Astrocyte (in vitro differentiated cells and primary cell): ENCODE data around the gene SLC1A7. TPM values are rescaled to one million over a fixed set of nuclear protein-coding genes. Genes with fewer than 3 reads are reported as not detected.

Experiments used
- DNase-seq: peaks from one replicate; pipeline ENCODE4 v3.0.0-alpha.2; 2010; ENCODE audit warnings: low read depth
- FAIRE-seq: peaks from 2 replicates; lab custom pipeline; 2011; peaks lifted over from hg19 to GRCh38; lab: Jason Lieb, UNC
- H2AFZ ChIP-seq: 2 replicates; pipeline ENCODE4 v1.6.0; 2012; ENCODE audit warnings: low read depth, low read length, inconsistent platforms
- H3K27ac ChIP-seq: 2 replicates; pipeline ENCODE4 v1.5.1; 2011; ENCODE audit warnings: low read depth, low read length, inconsistent platforms
- H3K27me3 ChIP-seq: 2 replicates; pipeline ENCODE4 v1.6.0; 2011; ENCODE audit warnings: low read length, inconsistent platforms; ENCODE audit not compliant: insufficient read depth
- H3K36me3 ChIP-seq: 2 replicates; pipeline ENCODE4 v1.5.1; 2011; ENCODE audit warnings: low read length, inconsistent platforms; ENCODE audit not compliant: insufficient read depth
- H3K4me1 ChIP-seq: 2 replicates; pipeline ENCODE4 v1.5.1; 2011; ENCODE audit warnings: low read length, inconsistent platforms; ENCODE audit not compliant: insufficient read depth
- H3K4me2 ChIP-seq: 2 replicates; pipeline ENCODE4 v1.6.0; 2012; ENCODE audit warnings: low read length, inconsistent platforms
- H3K4me3 ChIP-seq: 2 replicates; pipeline ENCODE4 v1.5.1; 2011; ENCODE audit warnings: low read depth, mild to moderate bottlenecking, low read length, inconsistent platforms; ENCODE audit not compliant: insufficient read depth
- H3K79me2 ChIP-seq: 2 replicates; pipeline ENCODE4 v1.6.0; 2012; ENCODE audit warnings: mild to moderate bottlenecking, low read length, inconsistent platforms; ENCODE audit not compliant: insufficient read depth
- H3K9ac ChIP-seq: 2 replicates; pipeline ENCODE4 v1.6.0; 2012; ENCODE audit warnings: mild to moderate bottlenecking, low read length, inconsistent platforms
- H3K9me3 ChIP-seq: 2 replicates; pipeline ENCODE4 v1.5.1; 2012; ENCODE audit warnings: low read depth, mild to moderate bottlenecking, low read length, inconsistent platforms; ENCODE audit not compliant: insufficient read depth
- H4K20me1 ChIP-seq: 2 replicates; pipeline ENCODE4 v1.6.0; 2012; ENCODE audit warnings: low read length, inconsistent platforms; ENCODE audit not compliant: insufficient read depth
- H3K27ac Mint-ChIP-seq: one replicate; pipeline ENCODE4 v1.8.0; 2021; ENCODE audit warnings: mild to moderate bottlenecking, mixed read lengths; ENCODE audit not compliant: unreplicated experiment
- H3K27me3 Mint-ChIP-seq: one replicate; pipeline ENCODE4 v1.8.0; 2021; ENCODE audit warnings: low read depth, mixed read lengths; ENCODE audit not compliant: unreplicated experiment
- H3K36me3 Mint-ChIP-seq: one replicate; pipeline ENCODE4 v1.8.0; 2021; ENCODE audit warnings: low read depth, mixed read lengths; ENCODE audit not compliant: unreplicated experiment
- H3K4me1 Mint-ChIP-seq: one replicate; pipeline ENCODE4 v1.8.0; 2021; ENCODE audit warnings: low read depth, mixed read lengths; ENCODE audit not compliant: unreplicated experiment
- H3K4me3 Mint-ChIP-seq: one replicate; pipeline ENCODE4 v1.8.0; 2021; ENCODE audit warnings: mild to moderate bottlenecking, moderate library complexity, mixed read lengths; ENCODE audit not compliant: unreplicated experiment
- H3K9me3 Mint-ChIP-seq: one replicate; pipeline ENCODE4 v1.8.0; 2021; ENCODE audit warnings: mild to moderate bottlenecking, mixed read lengths; ENCODE audit not compliant: unreplicated experiment
- EZH2 ChIP-seq: IDR thresholded peaks from 2 replicates; pipeline ENCODE4 v1.6.1; 2012; ENCODE audit warnings: mild to moderate bottlenecking, low read length, inconsistent platforms; ENCODE audit not compliant: insufficient read depth
- total RNA-seq: library from RNA; stranded (reverse); gene quantifications from 2 replicates; pipeline ENCODE4 v1.2.1, GENCODE V29; 2021
- TF ChIP-seq, protein P1 (sequence below): IDR thresholded peaks from 2 replicates; pipeline ENCODE4 v1.5.1; 2011; ENCODE audit warnings: low read depth, mild to moderate bottlenecking, inconsistent platforms, low read length, moderate library complexity; ENCODE audit not compliant: insufficient read depth

The SLC1A7 gene
- total RNA-seq, 1 donor from 2014 or later, result not detected

DNA sequence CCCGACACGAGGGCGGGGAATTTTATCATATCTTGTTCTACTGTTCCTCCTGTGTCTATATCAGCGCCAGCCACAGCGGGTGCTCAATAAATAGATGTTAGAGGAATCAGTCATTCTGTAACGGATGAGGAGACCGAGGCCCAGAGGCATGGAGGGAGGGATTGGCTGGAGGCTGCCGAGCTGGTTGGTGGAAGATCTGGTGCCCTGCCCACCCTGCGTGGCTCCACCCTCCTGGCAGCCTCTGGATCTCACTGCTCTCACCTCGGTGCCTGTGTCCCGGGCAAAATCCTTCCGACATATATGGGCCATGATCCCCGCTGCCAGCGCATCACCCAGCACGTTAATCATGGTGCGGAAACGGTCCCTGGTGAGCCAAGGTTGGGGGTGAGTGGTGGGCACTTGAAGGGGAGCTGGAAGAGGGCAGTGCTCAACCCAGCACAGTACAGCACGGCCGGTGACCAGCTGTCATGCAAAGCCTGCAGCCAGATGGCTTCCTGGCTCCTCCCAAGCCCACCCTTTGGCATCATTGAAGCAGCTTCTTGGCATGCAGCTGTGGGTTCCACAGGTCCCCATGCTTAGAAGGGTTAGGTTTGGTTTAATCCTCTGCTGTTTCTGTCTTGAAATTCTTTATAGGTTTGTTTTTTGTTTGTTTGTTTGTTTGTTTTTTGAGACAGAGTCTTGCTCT lies 53.7 kb downstream of the SLC1A7 start:
- Mint-ChIP-seq H3K27ac (no peak overlapping the region), H3K4me1 (peaks cover 8% of the 10 kb centered on the region), H3K9me3 (no peaks in the 10 kb centered on the region), H3K27me3 (peaks cover 16% of the 10 kb centered on the region), H3K36me3 (no peaks in the 10 kb centered on the region), H3K4me3 (no peak overlapping the region)
- H3K4me2 ChIP-seq, result no peak overlapping the region
- FAIRE-seq (no peak), DNase-seq (no peak)
- H4K20me1 ChIP-seq, result no peaks in the 10 kb centered on the region
- H3K27ac ChIP-seq, result no peak overlapping the region
- no peaks in the 10 kb centered on the region for H3K79me2 ChIP-seq
- H3K9me3 ChIP-seq, result no peaks in the 10 kb centered on the region
- H3K4me3 ChIP-seq, result no peak overlapping the region
- no peaks in the 10 kb centered on the region for H3K27me3 ChIP-seq
- no peak overlapping the region for H3K9ac ChIP-seq
- H3K4me1 ChIP-seq, result no peaks in the 10 kb centered on the region
- TF ChIP-seq EZH2, result no peak
- TF ChIP-seq, protein P1, sequence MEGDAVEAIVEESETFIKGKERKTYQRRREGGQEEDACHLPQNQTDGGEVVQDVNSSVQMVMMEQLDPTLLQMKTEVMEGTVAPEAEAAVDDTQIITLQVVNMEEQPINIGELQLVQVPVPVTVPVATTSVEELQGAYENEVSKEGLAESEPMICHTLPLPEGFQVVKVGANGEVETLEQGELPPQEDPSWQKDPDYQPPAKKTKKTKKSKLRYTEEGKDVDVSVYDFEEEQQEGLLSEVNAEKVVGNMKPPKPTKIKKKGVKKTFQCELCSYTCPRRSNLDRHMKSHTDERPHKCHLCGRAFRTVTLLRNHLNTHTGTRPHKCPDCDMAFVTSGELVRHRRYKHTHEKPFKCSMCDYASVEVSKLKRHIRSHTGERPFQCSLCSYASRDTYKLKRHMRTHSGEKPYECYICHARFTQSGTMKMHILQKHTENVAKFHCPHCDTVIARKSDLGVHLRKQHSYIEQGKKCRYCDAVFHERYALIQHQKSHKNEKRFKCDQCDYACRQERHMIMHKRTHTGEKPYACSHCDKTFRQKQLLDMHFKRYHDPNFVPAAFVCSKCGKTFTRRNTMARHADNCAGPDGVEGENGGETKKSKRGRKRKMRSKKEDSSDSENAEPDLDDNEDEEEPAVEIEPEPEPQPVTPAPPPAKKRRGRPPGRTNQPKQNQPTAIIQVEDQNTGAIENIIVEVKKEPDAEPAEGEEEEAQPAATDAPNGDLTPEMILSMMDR, result no peak
- no peaks in the 10 kb centered on the region for H3K36me3 ChIP-seq
- no peak overlapping the region for H2AFZ ChIP-seq

DNA sequence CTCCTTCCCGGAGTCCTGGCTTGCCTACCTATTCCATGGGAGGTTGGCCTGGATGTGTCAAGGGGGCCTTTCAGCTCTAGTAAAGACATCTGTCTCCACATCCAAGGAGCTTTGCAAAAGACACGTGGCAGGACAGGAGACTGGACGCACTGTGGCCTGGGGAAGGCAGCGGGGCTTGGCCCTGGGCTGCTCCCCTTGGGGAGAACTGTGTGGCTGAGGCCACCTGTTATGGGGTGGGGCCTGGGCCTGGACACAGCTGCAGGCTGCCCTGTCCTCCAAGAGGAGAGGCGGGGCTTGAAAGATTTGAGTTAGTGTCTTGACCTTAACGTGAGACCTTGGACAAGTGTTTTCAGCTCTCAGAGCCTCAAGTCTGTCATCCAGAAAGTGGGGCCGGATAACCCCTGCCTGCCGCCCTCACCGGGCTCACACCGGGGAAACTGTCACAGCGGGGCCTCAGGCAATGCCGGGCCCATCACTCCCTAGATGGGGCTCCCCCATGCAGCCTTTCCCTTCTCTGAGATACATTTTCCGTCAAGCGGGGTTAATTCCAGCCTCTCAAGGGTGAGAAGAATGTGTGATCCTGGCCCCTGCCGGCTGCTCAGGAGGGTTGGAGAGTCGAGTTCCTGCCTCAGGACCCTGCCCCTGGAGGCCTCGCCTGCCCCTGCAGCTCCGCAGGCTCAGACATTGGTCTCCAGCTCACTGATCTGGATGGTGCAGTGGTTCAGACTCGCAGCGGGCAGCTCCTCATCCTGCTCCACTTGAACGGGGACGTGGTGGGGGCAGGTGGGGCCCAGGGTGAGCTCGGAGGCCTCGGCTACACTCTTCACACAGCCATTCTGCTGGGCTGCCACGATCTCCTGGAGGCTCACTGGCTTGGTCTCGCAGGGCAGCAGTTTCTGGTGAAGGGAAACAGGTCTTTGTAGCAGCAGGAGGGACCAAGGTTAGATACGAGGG lies 54.8 kb downstream of the SLC1A7 start:
- no peaks in the 10 kb centered on the region for H3K79me2 ChIP-seq
- no peak overlapping the region for H3K27ac Mint-ChIP-seq
- FAIRE-seq (no peak), DNase-seq (no peak)
- H3K9me3 Mint-ChIP-seq, result no peaks in the 10 kb centered on the region
- H3K4me2 ChIP-seq, result no peak overlapping the region
- peaks cover 22% of the 10 kb centered on the region for H3K27me3 Mint-ChIP-seq
- H3K9ac ChIP-seq, result no peak overlapping the region
- H4K20me1 ChIP-seq, result no peaks in the 10 kb centered on the region
- H2AFZ ChIP-seq, result no peak overlapping the region
- H3K27ac ChIP-seq, result no peak overlapping the region
- no peak overlapping the region for H3K4me3 ChIP-seq
- no peak overlapping the region for H3K4me3 Mint-ChIP-seq
- H3K4me1 ChIP-seq, result no peaks in the 10 kb centered on the region
- no peaks in the 10 kb centered on the region for H3K36me3 ChIP-seq
- H3K36me3 Mint-ChIP-seq, result no peaks in the 10 kb centered on the region
- no peaks in the 10 kb centered on the region for H3K27me3 ChIP-seq
- TF ChIP-seq, protein P1, result no peak
- TF ChIP-seq EZH2, result no peak
- H3K4me1 Mint-ChIP-seq, result peaks cover 16% of the 10 kb centered on the region
- no peaks in the 10 kb centered on the region for H3K9me3 ChIP-seq
